HepG2 (cell line): ENCODE results near the gene HBA2. TPM values are rescaled to one million over a fixed set of nuclear protein-coding genes. Genes with fewer than 3 reads are reported as not detected.

Experiments
- ATAC-seq: fragments of 200-7000 bp; cut with Tn5 transposase; 3 replicates; pipeline ENCODE4 v1.9.1; 2020; ENCODE audit warnings: mild to moderate bottlenecking, moderate library complexity
- BruUV-seq: library from RNA; stranded (reverse); fragments of 400-500 nt; replicated peaks from 2 replicates; lab custom pipeline; 2021; lab: Mats Ljungman, UMichigan
- CTCF ChIA-PET: fragments of 300-600 bp; formaldehyde crosslinking; extraction: SDS; loops from one replicate; lab custom pipeline; 2021; ENCODE audit warnings: low total read pairs, inconsistent platforms, low intra/inter-chr PET ratio; lab: Yijun Ruan, JAX
- POLR2A ChIA-PET: fragments of 350-600 bp; sonication (Branson Sonifier 250); formaldehyde crosslinking; loops from one replicate; lab custom pipeline; 2020; ENCODE audit warnings: antibody characterized with exemption, inconsistent platforms; lab: Yijun Ruan, JAX
- DNase-seq: peaks from one replicate; pipeline ENCODE4 v3.0.0-alpha.2; 2015; ENCODE audit warnings: low spot score
- FAIRE-seq: peaks from 3 replicates; lab custom pipeline; 2011; peaks lifted over from hg19 to GRCh38; lab: Jason Lieb, UNC
- H2AFZ ChIP-seq: one replicate; pipeline ENCODE4 v1.6.1; 2011; ENCODE audit warnings: low read length, inconsistent platforms
- H3K27ac ChIP-seq: fragments of 300-600 bp; 3 replicates; pipeline ENCODE4 v1.8.0; 2011; ENCODE audit warnings: mixed run types, mild to moderate bottlenecking, mixed read lengths, low read length, inconsistent platforms; ENCODE audit not compliant: insufficient read depth; ENCODE audit errors: extremely low read length
- H3K27me3 ChIP-seq, 2 experiments: fragments of 200-600 bp in 1 of 2; 2 replicates in 1 of 2; 3 replicates in 1 of 2; pipeline versions ENCODE4 v1.6.0 to v1.8.0; 2011; ENCODE audit warnings: low read length in 2 of 2, mild to moderate bottlenecking in 2 of 2, moderate library complexity in 2 of 2, inconsistent platforms in 1 of 2; ENCODE audit not compliant: insufficient read depth in 2 of 2, control insufficient read depth in 1 of 2
- H3K36me3 ChIP-seq, 2 experiments: fragments of 200-600 bp in 1 of 2; replicated peaks in 1 of 2; 2 replicates in 1 of 2; 3 replicates in 1 of 2; pipeline versions ENCODE4 v1.5.1 to v1.8.0; 2011; ENCODE audit warnings: low read length in 2 of 2, inconsistent platforms in 1 of 2; ENCODE audit not compliant: insufficient read depth in 2 of 2, control insufficient read depth in 1 of 2
- H3K4me1 ChIP-seq: 2 replicates; pipeline ENCODE4 v1.5.1; 2012; ENCODE audit warnings: low read length, inconsistent platforms; ENCODE audit not compliant: insufficient read depth
- H3K4me2 ChIP-seq: 2 replicates; pipeline ENCODE4 v1.6.0; 2011; ENCODE audit warnings: low read depth, low read length, inconsistent platforms
- H3K4me3 ChIP-seq, 3 experiments: fragments of 200-600 bp in 1 of 3; sonication (generic), shearing (Covaris generic) in 1 of 3; replicated peaks in 1 of 3; 2 replicates each; pipeline ENCODE4 v1.5.1; 2011 to 2016; ENCODE audit warnings: low read length in 3 of 3, inconsistent platforms in 2 of 3, low read depth in 2 of 3, mild to moderate bottlenecking in 2 of 3, control low read depth in 1 of 3, mixed read lengths in 1 of 3; ENCODE audit not compliant: insufficient read depth in 1 of 3
- H3K79me2 ChIP-seq: one replicate; pipeline ENCODE4 v1.6.1; 2011; ENCODE audit warnings: low read length, inconsistent platforms; ENCODE audit not compliant: insufficient read depth
- H3K9ac ChIP-seq: 2 replicates; pipeline ENCODE4 v1.6.0; 2011; ENCODE audit warnings: mild to moderate bottlenecking, low read depth, low read length, inconsistent platforms; ENCODE audit not compliant: insufficient read depth
- H3K9me3 ChIP-seq: 2 replicates; pipeline ENCODE4 v1.5.1; 2012; ENCODE audit warnings: mild to moderate bottlenecking, low read length
- H4K20me1 ChIP-seq: 2 replicates; pipeline ENCODE4 v1.6.0; 2011; ENCODE audit warnings: inconsistent platforms, mild to moderate bottlenecking, low read length, moderate library complexity; ENCODE audit not compliant: insufficient read depth
- CHCHD3 ChIP-seq: sonication (generic); formaldehyde crosslinking; IDR thresholded peaks from 2 replicates; pipeline ENCODE4 v1.8.0; 2022; ENCODE audit warnings: mild to moderate bottlenecking, missing genetic modification reagents, moderate library complexity
- GATA4 ChIP-seq: sonication (generic); IDR thresholded peaks from 2 replicates; pipeline ENCODE4 v1.6.1; 2016; ENCODE audit warnings: antibody characterized with exemption, low read depth, borderline replicate concordance
- HMGA1 ChIP-seq: sonication (generic); formaldehyde crosslinking; conservative IDR thresholded peaks from 2 replicates; pipeline ENCODE4 v1.4.0; 2020; ENCODE audit warnings: missing genetic modification reagents
- KAT2B ChIP-seq: fragments of 150-350 bp; IDR thresholded peaks from 2 replicates; pipeline ENCODE4 v1.6.1; 2014; ENCODE audit warnings: low read depth, low read length, borderline replicate concordance
- PAWR ChIP-seq: sonication (generic); formaldehyde crosslinking; IDR thresholded peaks from 2 replicates; pipeline ENCODE4 v1.4.0; 2020; ENCODE audit warnings: missing genetic modification reagents, mild to moderate bottlenecking, borderline replicate concordance
- SNAPC2 ChIP-seq: sonication (generic); formaldehyde crosslinking; IDR thresholded peaks from 2 replicates; pipeline ENCODE4 v1.8.1; 2022; ENCODE audit warnings: mild to moderate bottlenecking, missing genetic modification reagents
- TEAD3 ChIP-seq: optimal IDR thresholded peaks from 2 replicates; pipeline ENCODE3; 2016; ENCODE audit warnings: borderline replicate concordance
- U2AF1 ChIP-seq: fragments of 200-400 bp; formaldehyde crosslinking; optimal IDR thresholded peaks from 2 replicates; pipeline ENCODE3; 2017; ENCODE audit warnings: mild to moderate bottlenecking, low read depth, low read length
- ZBTB3 ChIP-seq: sonication (generic); formaldehyde crosslinking; IDR thresholded peaks from 2 replicates; pipeline ENCODE4 v1.4.0; 2020; ENCODE audit warnings: low read depth, mild to moderate bottlenecking, moderate library complexity, missing genetic modification reagents, borderline replicate concordance
- ZFX ChIP-seq: sonication (generic); formaldehyde crosslinking; IDR thresholded peaks from 2 replicates; pipeline ENCODE4 v1.4.0; 2020; ENCODE audit warnings: mild to moderate bottlenecking, low read depth, missing genetic modification reagents, moderate library complexity
- ZNF704 ChIP-seq: sonication (generic); formaldehyde crosslinking; IDR thresholded peaks from 2 replicates; pipeline ENCODE4 v1.8.1; 2023; ENCODE audit warnings: mild to moderate bottlenecking, inconsistent platforms, moderate library complexity, missing genetic modification reagents, borderline replicate concordance
- WGBS: methylation state at CpG from one replicate; pipeline ENCODE4 v1.1.6; 2017; ENCODE audit warnings: low lambda C conversion rate; 5-methylcytosine and 5-hydroxymethylcytosine counted together
- in situ Hi-C: cut with HindIII; loops from 2 replicates; pipeline ENCODE4 v1.10.0; 2017; ENCODE audit warnings: low pct_unique_long_range_greater_than_20kb; ENCODE audit not compliant: extremely low pct_ligation_motif_present
- intact Hi-C: fragments of 100-400 bp; cut with micrococcal nuclease; formaldehyde crosslinking; loops from one replicate; pipeline ENCODE4 v1.10.0; 2022; ENCODE audit not compliant: unreplicated experiment
- polyA plus RNA-seq, 8 experiments: library from polyadenylated mRNA; depleted of rRNA in 3 of 8; stranded (reverse) in 7 of 8; unstranded in 1 of 8; fragments of >200 nt; fragmentation: Illumina TruSeq in 4 of 8; extraction: Trizol in 4 of 8; gene quantifications; 2 replicates each; pipeline versions ENCODE4 v1.2.1 to v1.2.3, GENCODE V29; 2011 to 2016; ENCODE audit warnings: low read depth in 4 of 8, missing spikeins in 1 of 8, mixed read lengths in 1 of 8; ENCODE audit not compliant: insufficient read depth in 1 of 8
- total RNA-seq, 5 experiments: library from RNA; depleted of rRNA; stranded (reverse); fragments of >200 nt; fragmentation: Illumina TruSeq; extraction: Trizol; gene quantifications; 2 replicates each; pipeline ENCODE4 v1.2.3, GENCODE V29; 2016; ENCODE audit warnings: low read depth in 1 of 5
- TF ChIP-seq, protein P1 (sequence below): sonication (generic); formaldehyde crosslinking; IDR thresholded peaks from 2 replicates; pipeline ENCODE4 v1.9.0; 2022; ENCODE audit warnings: missing genetic modification reagents, mild to moderate bottlenecking, borderline replicate concordance
- TF ChIP-seq, protein P2 (sequence below), 2 experiments: sonication (generic) in 1 of 2; formaldehyde crosslinking in 1 of 2; IDR thresholded peaks; 2 replicates each; pipeline versions ENCODE4 v1.4.0 to v1.6.1; 2018 to 2020; ENCODE audit warnings: missing genetic modification reagents in 2 of 2, borderline replicate concordance in 1 of 2, low read depth in 1 of 2, mild to moderate bottlenecking in 1 of 2, missing biosample characterization in 1 of 2
- TF ChIP-seq, protein P3 (sequence below): sonication (generic); formaldehyde crosslinking; IDR thresholded peaks from 2 replicates; pipeline ENCODE4 v1.5.1; 2020; ENCODE audit warnings: missing genetic modification reagents, mild to moderate bottlenecking, borderline replicate concordance
- TF ChIP-seq, protein P4 (sequence below): sonication (generic); formaldehyde crosslinking; IDR thresholded peaks from 2 replicates; pipeline ENCODE4 v1.5.0; 2020; ENCODE audit warnings: missing genetic modification reagents

HBA2 gene
- total and polyA plus RNA-seq, 2 of the 13 experiments (the other 11 are each of a cell fraction or from before 2014, with no cell fraction given) = not detected

GRCh38 chr16:162271-162991 is 10.2 kb upstream of the HBA2 start:
- Histone ChIP-seq H3K4me3 (no peak overlapping the region; a peak in 1 of 6 replicates), H3K4me1 (peaks cover 38% of the 10 kb centered on the region), H3K79me2 (no peaks in the 10 kb centered on the region), H3K27ac (no peak overlapping the region), H2AFZ (no peak overlapping the region), H3K9me3 (no peaks in the 10 kb centered on the region), H3K4me2 (peak overlapping the region; percentile 21; the same call in 1 of the 2 replicates), H3K27me3 (peaks cover 18 to 62% of the 10 kb centered on the region in 2 experiments), H3K36me3 (no peaks in the 10 kb centered on the region), H4K20me1 (peaks cover 3% of the 10 kb centered on the region; the same call in 1 of the 2 replicates), H3K9ac (no peak overlapping the region)
- BruUV-seq = no TSS peak
- WGBS = 54% methylated on average over 9 of the region's 13 CpGs
- ChIA-PET CTCF (no interaction called here), POLR2A (no interaction called here)
- FAIRE-seq (no peak), DNase-seq (no peak), ATAC-seq (peak; percentile 47)
- intact Hi-C loops (no loop called here), in situ Hi-C loops (no loop called here)
- no peak for TF ChIP-seq ZBTB3 (CRISPR knock-in tag)
- no peak for TF ChIP-seq SNAPC2 (CRISPR knock-in tag)
- TF ChIP-seq HMGA1 = no peak
- TF ChIP-seq, protein P1, sequence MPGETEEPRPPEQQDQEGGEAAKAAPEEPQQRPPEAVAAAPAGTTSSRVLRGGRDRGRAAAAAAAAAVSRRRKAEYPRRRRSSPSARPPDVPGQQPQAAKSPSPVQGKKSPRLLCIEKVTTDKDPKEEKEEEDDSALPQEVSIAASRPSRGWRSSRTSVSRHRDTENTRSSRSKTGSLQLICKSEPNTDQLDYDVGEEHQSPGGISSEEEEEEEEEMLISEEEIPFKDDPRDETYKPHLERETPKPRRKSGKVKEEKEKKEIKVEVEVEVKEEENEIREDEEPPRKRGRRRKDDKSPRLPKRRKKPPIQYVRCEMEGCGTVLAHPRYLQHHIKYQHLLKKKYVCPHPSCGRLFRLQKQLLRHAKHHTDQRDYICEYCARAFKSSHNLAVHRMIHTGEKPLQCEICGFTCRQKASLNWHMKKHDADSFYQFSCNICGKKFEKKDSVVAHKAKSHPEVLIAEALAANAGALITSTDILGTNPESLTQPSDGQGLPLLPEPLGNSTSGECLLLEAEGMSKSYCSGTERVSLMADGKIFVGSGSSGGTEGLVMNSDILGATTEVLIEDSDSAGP (CRISPR knock-in tag) = 0 out of 2 replicates have a peak, but pooled peaks have one; percentile 25
- TF ChIP-seq U2AF1 = no peak
- peak; percentile 65; the same call in 1 of the 2 replicates for TF ChIP-seq ZFX
- no peak for TF ChIP-seq GATA4
- TF ChIP-seq TEAD3 = no peak
- TF ChIP-seq ZNF704 (CRISPR knock-in tag) = no peak
- TF ChIP-seq, protein P2, sequence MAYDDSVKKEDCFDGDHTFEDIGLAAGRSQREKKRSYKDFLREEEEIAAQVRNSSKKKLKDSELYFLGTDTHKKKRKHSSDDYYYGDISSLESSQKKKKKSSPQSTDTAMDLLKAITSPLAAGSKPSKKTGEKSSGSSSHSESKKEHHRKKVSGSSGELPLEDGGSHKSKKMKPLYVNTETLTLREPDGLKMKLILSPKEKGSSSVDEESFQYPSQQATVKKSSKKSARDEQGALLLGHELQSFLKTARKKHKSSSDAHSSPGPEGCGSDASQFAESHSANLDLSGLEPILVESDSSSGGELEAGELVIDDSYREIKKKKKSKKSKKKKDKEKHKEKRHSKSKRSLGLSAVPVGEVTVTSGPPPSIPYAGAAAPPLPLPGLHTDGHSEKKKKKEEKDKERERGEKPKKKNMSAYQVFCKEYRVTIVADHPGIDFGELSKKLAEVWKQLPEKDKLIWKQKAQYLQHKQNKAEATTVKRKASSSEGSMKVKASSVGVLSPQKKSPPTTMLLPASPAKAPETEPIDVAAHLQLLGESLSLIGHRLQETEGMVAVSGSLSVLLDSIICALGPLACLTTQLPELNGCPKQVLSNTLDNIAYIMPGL (CRISPR knock-in tag; IDR thresholded peaks at IDR 0.05; ENCODE audit: borderline replicate concordance in 1 of 2, low read depth in 1 of 2) = no peak
- no peak for TF ChIP-seq PAWR (CRISPR knock-in tag)
- TF ChIP-seq, protein P3, sequence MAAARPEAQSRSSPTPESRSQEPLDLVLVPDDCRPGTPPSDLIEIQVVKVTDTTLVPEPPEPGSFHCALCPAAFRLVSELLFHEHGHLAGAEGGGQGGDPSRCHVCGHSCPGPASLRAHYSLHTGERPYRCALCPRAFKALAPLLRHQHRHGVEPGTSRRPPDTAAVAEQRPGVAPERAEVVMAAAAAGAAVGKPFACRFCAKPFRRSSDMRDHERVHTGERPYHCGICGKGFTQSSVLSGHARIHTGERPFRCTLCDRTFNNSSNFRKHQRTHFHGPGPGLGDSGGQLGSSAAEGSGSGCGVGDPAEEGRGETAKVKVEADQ (CRISPR knock-in tag) = no peak
- TF ChIP-seq, protein P4, sequence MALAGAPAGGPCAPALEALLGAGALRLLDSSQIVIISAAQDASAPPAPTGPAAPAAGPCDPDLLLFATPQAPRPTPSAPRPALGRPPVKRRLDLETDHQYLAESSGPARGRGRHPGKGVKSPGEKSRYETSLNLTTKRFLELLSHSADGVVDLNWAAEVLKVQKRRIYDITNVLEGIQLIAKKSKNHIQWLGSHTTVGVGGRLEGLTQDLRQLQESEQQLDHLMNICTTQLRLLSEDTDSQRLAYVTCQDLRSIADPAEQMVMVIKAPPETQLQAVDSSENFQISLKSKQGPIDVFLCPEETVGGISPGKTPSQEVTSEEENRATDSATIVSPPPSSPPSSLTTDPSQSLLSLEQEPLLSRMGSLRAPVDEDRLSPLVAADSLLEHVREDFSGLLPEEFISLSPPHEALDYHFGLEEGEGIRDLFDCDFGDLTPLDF (CRISPR knock-in tag) = no peak
- TF ChIP-seq KAT2B = no peak
- TF ChIP-seq CHCHD3 = no peak
